BJ (cell line): ENCODE results near the gene ECM1. TPM values are rescaled to one million over a fixed set of nuclear protein-coding genes. Genes with fewer than 3 reads are reported as not detected.

Experiments used
- CTCF ChIA-PET: fragments of 350-600 bp; formaldehyde crosslinking; extraction: SDS; loops from one replicate; lab custom pipeline; 2021; ENCODE audit warnings: antibody characterized with exemption, inconsistent platforms; lab: Yijun Ruan, JAX
- POLR2A ChIA-PET: fragments of 300-600 bp; sonication (Branson Sonifier 250); formaldehyde crosslinking; extraction: SDS; loops from one replicate; lab custom pipeline; 2021; ENCODE audit warnings: antibody characterized with exemption; lab: Charles Lee
- DNase-seq: peaks from one replicate; pipeline ENCODE4 v3.0.0-alpha.2; 2011; ENCODE audit warnings: low read depth
- H3K27me3 ChIP-seq: 2 replicates; pipeline ENCODE4 v1.6.0; 2011; ENCODE audit warnings: low read length; ENCODE audit not compliant: control insufficient read depth, insufficient read depth
- H3K36me3 ChIP-seq: 2 replicates; pipeline ENCODE4 v1.5.1; 2011; ENCODE audit warnings: low read length; ENCODE audit not compliant: control insufficient read depth, insufficient read depth
- H3K4me3 ChIP-seq: 2 replicates; pipeline ENCODE4 v1.5.1; 2011; ENCODE audit warnings: low read depth, mild to moderate bottlenecking, control low read depth, low read length
- CTCF ChIP-seq: IDR thresholded peaks from 2 replicates; pipeline ENCODE4 v1.5.1; 2011; ENCODE audit warnings: low read depth, mild to moderate bottlenecking, control low read depth, inconsistent platforms, low read length, moderate library complexity; ENCODE audit not compliant: insufficient read depth
- polyA plus RNA-seq: library from polyadenylated mRNA; depleted of rRNA; stranded (reverse); fragments of >200 nt; gene quantifications from 2 replicates; pipeline ENCODE4 v1.2.3, GENCODE V29; 2011

The ECM1 gene
- polyA plus RNA-seq, 1 experiment, result 204 TPM

GRCh38 chr1:150477733-150478132, 30.2 kb upstream of the ECM1 start:
- no peaks in the 10 kb centered on the region for H3K27me3 ChIP-seq
- ChIA-PET CTCF (no interaction called here), POLR2A (no interaction called here)
- H3K4me3 ChIP-seq, result no peak overlapping the region
- no peak for TF ChIP-seq CTCF
- peaks cover 3% of the 10 kb centered on the region for H3K36me3 ChIP-seq
- no peak for DNase-seq

- no peaks in the 10 kb centered on the region for H3K36me3 ChIP-seq
- ChIA-PET POLR2A (no interaction called here), CTCF (no interaction called here)
- H3K4me3 ChIP-seq, result no peak overlapping the region
- TF ChIP-seq CTCF, result no peak
- no peak for DNase-seq
- no peaks in the 10 kb centered on the region for H3K27me3 ChIP-seq
Observed at GRCh38 chr1:150479370-150479769, 28.5 kb upstream of the ECM1 start.

- H3K36me3 ChIP-seq, result no peaks in the 10 kb centered on the region
- CTCF ChIA-PET, result no interaction called here
- no peaks in the 10 kb centered on the region for H3K27me3 ChIP-seq
- POLR2A ChIA-PET, result no interaction called here
- DNase-seq, result no peak
- no peak for TF ChIP-seq CTCF
- H3K4me3 ChIP-seq, result no peak overlapping the region
Observed at GRCh38 chr1:150479927-150480352, 28.0 kb upstream of the ECM1 start.

GRCh38 chr1:150484431-150484830, 23.5 kb upstream of the ECM1 start:
- Histone ChIP-seq H3K27me3 (no peaks in the 10 kb centered on the region), H3K36me3 (no peaks in the 10 kb centered on the region), H3K4me3 (no peak overlapping the region)
- POLR2A ChIA-PET, result no interaction called here
- TF ChIP-seq CTCF, result no peak
- CTCF ChIA-PET, result interaction anchor here (0.9 to 4.1 kb wide), 6 partner anchors 10 to 328 kb away, joined by 3 to 23 read pairs (median 4); no protein-coding TSS in a partner anchor
- DNase-seq, result no peak

- CTCF ChIA-PET, result interaction anchor here (0.9 to 4.1 kb wide), 5 partner anchors 10 to 327 kb away, joined by 3 to 23 read pairs (median 4); no protein-coding TSS in a partner anchor
Observed at GRCh38 chr1:150484861-150485260, 23.0 kb upstream of the ECM1 start.

More at GRCh38 chr1:150484861-150485260, 23.0 kb upstream of the ECM1 start:
- no peak for DNase-seq
- Histone ChIP-seq H3K36me3 (no peaks in the 10 kb centered on the region), H3K27me3 (no peaks in the 10 kb centered on the region), H3K4me3 (no peak overlapping the region)
- POLR2A ChIA-PET, result no interaction called here
- peak; percentile 43; the same call in 1 of the 2 replicates for TF ChIP-seq CTCF
